Tibial nerve (tissue), 4 donors: ENCODE results near the gene KAZN. TPM values are rescaled to one million over a fixed set of nuclear protein-coding genes. Genes with fewer than 3 reads are reported as not detected.
"Not testable (repeated sequence)": the region's sequence is repeated elsewhere in the genome, so short reads cannot be mapped to it uniquely, and the experiment has no call there.

Source experiments
- DNase-seq, 2 donors: peaks; one replicate each; pipeline ENCODE4 v3.0.0-alpha.2; 2019; ENCODE audit warnings: low spot score in 2 of 2
- H3K27ac ChIP-seq, 4 donors: fragments of 200-600 bp; sonication (generic) in 3 of 4; one replicate each; pipeline ENCODE4 v1.5.1; 2017 to 2019; ENCODE audit warnings: mild to moderate bottlenecking in 1 of 4
- H3K27me3 ChIP-seq, 2 donors: fragments of 200-600 bp; sonication (generic) in 1 of 2; one replicate each; pipeline versions ENCODE4 v1.5.1 to v1.6.0; 2017 to 2019
- H3K36me3 ChIP-seq, 3 donors: fragments of 200-600 bp; sonication (generic); one replicate each; pipeline ENCODE4 v1.5.1; 2018 to 2019
- H3K4me1 ChIP-seq, 4 donors: fragments of 200-600 bp; sonication (generic) in 3 of 4; one replicate each; pipeline ENCODE4 v1.5.1; 2017 to 2019
- H3K4me3 ChIP-seq, 4 donors: fragments of 200-600 bp; sonication (generic) in 3 of 4; one replicate each; pipeline ENCODE4 v1.5.1; 2017 to 2019; ENCODE audit warnings: mild to moderate bottlenecking in 1 of 4, moderate library complexity in 1 of 4
- H3K9me3 ChIP-seq, 4 donors: fragments of 200-600 bp; sonication (generic) in 3 of 4; one replicate each; pipeline ENCODE4 v1.5.1; 2017 to 2019
- CTCF ChIP-seq, 5 experiments: fragments of 200-600 bp in 3 of 5; fragments of 450-650 bp in 2 of 5; sonication (generic) in 3 of 5; IDR thresholded peaks; one replicate each; pipeline ENCODE4 v1.5.1; 2016 to 2019; ENCODE audit warnings: antibody characterized with exemption in 5 of 5, mild to moderate bottlenecking in 3 of 5, moderate library complexity in 2 of 5
- EP300 ChIP-seq, 2 donors: sonication (generic); formaldehyde crosslinking; IDR thresholded peaks; one replicate each; pipeline ENCODE4 v1.6.1; 2017; ENCODE audit warnings: antibody characterized with exemption in 2 of 2, mild to moderate bottlenecking in 1 of 2
- POLR2A ChIP-seq, 2 donors: fragments of 450-650 bp; IDR thresholded peaks; one replicate each; pipeline ENCODE4 v1.6.1; 2017; ENCODE audit warnings: antibody characterized with exemption in 2 of 2, mild to moderate bottlenecking in 2 of 2, moderate library complexity in 2 of 2
- WGBS, 2 donors: methylation state at CpG; one replicate each; pipeline ENCODE4 v1.1.5; 2018; 5-methylcytosine and 5-hydroxymethylcytosine counted together
- total RNA-seq, 4 donors: library from RNA; depleted of rRNA; stranded (reverse); fragments of >200 nt; gene quantifications; one replicate each; pipeline ENCODE4 v1.1.0, GENCODE V29; 2016

The KAZN gene
- total RNA-seq, 4 donors from 2014 or later = 16.0 to 29.2 (median 22.2) TPM

GRCh38 chr1:15129944-15130343 lies 531.5 kb downstream of the KAZN start:
- Histone ChIP-seq H3K4me1 (no peaks in the 10 kb centered on the region), H3K4me3 (no peak overlapping the region), H3K36me3 (no peaks in the 10 kb centered on the region), H3K27me3 (no peaks in the 10 kb centered on the region), H3K27ac (no peak overlapping the region), H3K9me3 (peaks cover 0 to 12% (median 0%) of the 10 kb centered on the region in 4 donors)
- 82 to 83% methylated on average over 4 of the region's 4 CpGs for WGBS, 2 donors
- TF ChIP-seq CTCF (IDR thresholded peaks at IDR 0.05) (no peak), EP300 (IDR thresholded peaks at IDR 0.05) (no peak), POLR2A (IDR thresholded peaks at IDR 0.05) (no peak)
- DNase-seq = no peak

GRCh38 chr1:15130607-15131006 lies 532.1 kb downstream of the KAZN start:
- H3K27me3 ChIP-seq = no peaks in the 10 kb centered on the region
- no peak overlapping the region for H3K27ac ChIP-seq
- H3K4me3 ChIP-seq = no peak overlapping the region
- no peaks in the 10 kb centered on the region for H3K36me3 ChIP-seq
- 79 to 80% methylated on average over 2 to 3 of the region's 3 CpGs for WGBS, 2 donors
- no peak for DNase-seq
- TF ChIP-seq POLR2A (IDR thresholded peaks at IDR 0.05) (no peak), CTCF (IDR thresholded peaks at IDR 0.05) (no peak), EP300 (IDR thresholded peaks at IDR 0.05) (no peak)
- H3K9me3 ChIP-seq = peaks cover 0 to 12% (median 0%) of the 10 kb centered on the region in 4 donors
- H3K4me1 ChIP-seq = no peaks in the 10 kb centered on the region

GRCh38 chr1:15132965-15133364 lies 534.5 kb downstream of the KAZN start:
- Histone ChIP-seq H3K36me3 (no peaks in the 10 kb centered on the region), H3K4me3 (no peak overlapping the region), H3K4me1 (no peaks in the 10 kb centered on the region), H3K27ac (no peak overlapping the region), H3K27me3 (no peaks in the 10 kb centered on the region), H3K9me3 (peaks cover 0 to 12% (median 0%) of the 10 kb centered on the region in 4 donors)
- TF ChIP-seq EP300 (IDR thresholded peaks at IDR 0.05) (no peak), POLR2A (IDR thresholded peaks at IDR 0.05) (no peak)
- no peak for DNase-seq
- WGBS, 2 donors = 79 to 84% methylated on average over 2 of the region's 2 CpGs

- DNase-seq = no peak
- H3K36me3 ChIP-seq = no peaks in the 10 kb centered on the region
- H3K27me3 ChIP-seq = no peaks in the 10 kb centered on the region
- H3K9me3 ChIP-seq = peaks cover 0 to 12% (median 0%) of the 10 kb centered on the region in 4 donors
- no peak overlapping the region for H3K27ac ChIP-seq
- no peak for TF ChIP-seq EP300 (IDR thresholded peaks at IDR 0.05)
- 75% methylated on average over 2 of the region's 2 CpGs for WGBS, 2 donors
- no peak overlapping the region for H3K4me3 ChIP-seq
- no peaks in the 10 kb centered on the region for H3K4me1 ChIP-seq
Observed at GRCh38 chr1:15134285-15134684, 535.8 kb downstream of the KAZN start.

GRCh38 chr1:15135604-15136003 lies 537.1 kb downstream of the KAZN start:
- DNase-seq, H3K36me3 ChIP-seq, H3K27ac ChIP-seq, H3K4me3 ChIP-seq, H3K4me1 ChIP-seq, H3K9me3 ChIP-seq, H3K27me3 ChIP-seq: not testable (repeated sequence)
- WGBS, 2 donors = 62 to 74% methylated on average over 10 of the region's 10 CpGs

GRCh38 chr1:15137809-15138208 lies 539.3 kb downstream of the KAZN start:
- H3K4me3 ChIP-seq = no peak overlapping the region
- DNase-seq = no peak
- H3K27ac ChIP-seq = no peak overlapping the region
- no peaks in the 10 kb centered on the region for H3K4me1 ChIP-seq
- no peaks in the 10 kb centered on the region for H3K27me3 ChIP-seq
- TF ChIP-seq CTCF (IDR thresholded peaks at IDR 0.05) = no peak
- TF ChIP-seq EP300 (IDR thresholded peaks at IDR 0.05) = no peak
- TF ChIP-seq POLR2A (IDR thresholded peaks at IDR 0.05) = no peak
- no peaks in the 10 kb centered on the region for H3K36me3 ChIP-seq
- peaks cover 0 to 10% (median 0%) of the 10 kb centered on the region in 4 donors for H3K9me3 ChIP-seq
- WGBS, 2 donors = 57 to 67% methylated on average over 6 of the region's 6 CpGs
